C4-2B (cell line): ENCODE data around the gene CNTN6.

Experiments used
- H3K27ac ChIP-seq: fragments of 450-650 bp; 2 replicates; pipeline ENCODE4 v1.5.1; 2017
- ZFX ChIP-seq: fragments of 450-650 bp; IDR thresholded peaks from 2 replicates; pipeline ENCODE4 v1.6.1; 2017
- TF ChIP-seq, protein P1 (sequence below): fragments of 450-650 bp; conservative IDR thresholded peaks from 2 replicates; pipeline ENCODE4 v1.5.1; 2017; ENCODE audit warnings: mild to moderate bottlenecking

The CNTN6 gene

GRCh38 chr3:1227111-1227510, 134.3 kb downstream of the CNTN6 start:
- no peak for TF ChIP-seq ZFX
- TF ChIP-seq, protein P1, sequence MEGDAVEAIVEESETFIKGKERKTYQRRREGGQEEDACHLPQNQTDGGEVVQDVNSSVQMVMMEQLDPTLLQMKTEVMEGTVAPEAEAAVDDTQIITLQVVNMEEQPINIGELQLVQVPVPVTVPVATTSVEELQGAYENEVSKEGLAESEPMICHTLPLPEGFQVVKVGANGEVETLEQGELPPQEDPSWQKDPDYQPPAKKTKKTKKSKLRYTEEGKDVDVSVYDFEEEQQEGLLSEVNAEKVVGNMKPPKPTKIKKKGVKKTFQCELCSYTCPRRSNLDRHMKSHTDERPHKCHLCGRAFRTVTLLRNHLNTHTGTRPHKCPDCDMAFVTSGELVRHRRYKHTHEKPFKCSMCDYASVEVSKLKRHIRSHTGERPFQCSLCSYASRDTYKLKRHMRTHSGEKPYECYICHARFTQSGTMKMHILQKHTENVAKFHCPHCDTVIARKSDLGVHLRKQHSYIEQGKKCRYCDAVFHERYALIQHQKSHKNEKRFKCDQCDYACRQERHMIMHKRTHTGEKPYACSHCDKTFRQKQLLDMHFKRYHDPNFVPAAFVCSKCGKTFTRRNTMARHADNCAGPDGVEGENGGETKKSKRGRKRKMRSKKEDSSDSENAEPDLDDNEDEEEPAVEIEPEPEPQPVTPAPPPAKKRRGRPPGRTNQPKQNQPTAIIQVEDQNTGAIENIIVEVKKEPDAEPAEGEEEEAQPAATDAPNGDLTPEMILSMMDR: no peak

DNA sequence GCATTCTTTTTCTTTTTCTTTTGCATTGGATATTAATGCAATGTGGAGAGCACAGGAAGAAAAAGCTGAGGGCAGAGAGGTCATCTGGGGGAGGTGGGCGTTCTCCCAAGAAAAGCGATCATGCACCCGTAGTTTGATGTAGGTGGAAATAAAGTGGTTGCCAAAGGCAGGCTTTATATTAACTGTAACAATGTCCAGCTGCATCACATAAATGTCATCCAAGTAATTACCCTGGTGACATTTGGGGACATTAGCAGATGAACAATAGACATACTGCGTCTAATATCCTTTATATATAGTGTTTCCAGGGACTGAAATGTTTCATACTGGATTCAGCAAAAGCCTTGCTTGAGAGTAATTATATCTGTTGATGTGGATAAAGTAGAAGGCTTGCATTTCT, 135.5 kb downstream of the CNTN6 start:
- TF ChIP-seq, protein P1: no peak
- TF ChIP-seq ZFX: no peak
- no peak overlapping the region for H3K27ac ChIP-seq

More at GRCh38 chr3:1227111-1227510, 134.3 kb downstream of the CNTN6 start:
- no peak overlapping the region for H3K27ac ChIP-seq

DNA sequence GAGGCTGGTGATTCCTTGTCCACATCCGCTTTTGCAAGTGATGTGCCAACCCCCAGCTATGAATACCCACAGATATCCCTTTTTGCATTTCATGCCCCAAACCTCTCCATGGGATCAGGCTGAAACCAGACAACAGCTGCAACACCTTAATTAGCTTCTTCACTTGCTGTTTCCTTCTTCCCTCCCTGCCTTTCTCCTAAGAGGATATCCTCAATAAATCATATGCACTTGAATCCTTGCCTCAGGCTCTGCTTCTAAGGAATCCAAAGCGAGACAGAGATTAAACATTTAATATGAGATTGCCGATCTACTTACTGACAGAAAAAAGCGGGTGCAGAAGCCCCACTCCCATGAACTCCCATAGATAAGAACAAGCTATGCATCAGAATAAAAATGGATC, 138.1 kb downstream of the CNTN6 start:
- no peak for TF ChIP-seq ZFX
- TF ChIP-seq, protein P1: no peak
- H3K27ac ChIP-seq: no peak overlapping the region

GRCh38 chr3:1232276-1232675, 139.5 kb downstream of the CNTN6 start:
- TF ChIP-seq ZFX: no peak
- TF ChIP-seq, protein P1: no peak
- H3K27ac ChIP-seq: no peak overlapping the region

DNA sequence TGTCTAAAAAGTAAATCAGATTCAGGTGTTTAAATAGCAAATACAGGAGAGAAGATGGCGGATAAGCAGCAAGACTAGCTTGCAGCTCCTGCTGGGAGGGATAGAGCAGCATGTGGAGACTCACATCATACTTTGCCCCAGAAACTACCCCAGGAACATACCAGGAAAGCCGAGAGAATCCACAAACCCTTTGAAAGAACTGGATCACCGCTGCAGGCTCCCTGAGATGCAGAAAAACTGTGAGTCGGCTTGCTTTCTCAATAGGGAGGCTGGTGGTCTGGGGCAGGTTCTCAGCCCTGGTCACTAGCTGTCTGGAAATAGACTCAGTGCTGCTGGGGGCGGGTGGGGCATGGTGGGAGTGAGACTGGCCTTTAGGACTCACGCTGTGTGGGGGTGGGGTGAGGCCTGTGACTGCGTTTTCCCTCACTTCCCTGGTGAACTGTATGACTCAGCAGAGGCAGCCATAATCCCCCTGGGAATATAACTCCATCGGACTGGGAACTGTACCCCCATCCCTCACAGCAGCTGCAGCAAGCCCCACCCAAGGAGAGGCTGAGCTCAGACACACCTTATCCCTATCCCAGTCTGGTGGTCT, 142.8 kb downstream of the CNTN6 start:
- no peak overlapping the region for H3K27ac ChIP-seq
- no peak for TF ChIP-seq ZFX
- TF ChIP-seq, protein P1: no peak

GRCh38 chr3:1251282-1252060, 158.6 kb downstream of the CNTN6 start:
- H3K27ac ChIP-seq: no peak overlapping the region
- TF ChIP-seq ZFX: no peak
- TF ChIP-seq, protein P1: no peak

- no peak overlapping the region for H3K27ac ChIP-seq
- TF ChIP-seq ZFX: no peak
- TF ChIP-seq, protein P1: no peak
Measured at GRCh38 chr3:1252061-1252430, 159.2 kb downstream of the CNTN6 start.
